GM19463 (cell line): ENCODE measurements around the gene HTRA3.

Experiments used
- ATAC-seq: cut with Tn5 transposase; IDR thresholded peaks from one replicate; pipeline ENCODE4 v1.9.1; 2021; ENCODE audit warnings: mild to moderate bottlenecking, moderate library complexity; ENCODE audit not compliant: unreplicated experiment

HTRA3 gene

DNA sequence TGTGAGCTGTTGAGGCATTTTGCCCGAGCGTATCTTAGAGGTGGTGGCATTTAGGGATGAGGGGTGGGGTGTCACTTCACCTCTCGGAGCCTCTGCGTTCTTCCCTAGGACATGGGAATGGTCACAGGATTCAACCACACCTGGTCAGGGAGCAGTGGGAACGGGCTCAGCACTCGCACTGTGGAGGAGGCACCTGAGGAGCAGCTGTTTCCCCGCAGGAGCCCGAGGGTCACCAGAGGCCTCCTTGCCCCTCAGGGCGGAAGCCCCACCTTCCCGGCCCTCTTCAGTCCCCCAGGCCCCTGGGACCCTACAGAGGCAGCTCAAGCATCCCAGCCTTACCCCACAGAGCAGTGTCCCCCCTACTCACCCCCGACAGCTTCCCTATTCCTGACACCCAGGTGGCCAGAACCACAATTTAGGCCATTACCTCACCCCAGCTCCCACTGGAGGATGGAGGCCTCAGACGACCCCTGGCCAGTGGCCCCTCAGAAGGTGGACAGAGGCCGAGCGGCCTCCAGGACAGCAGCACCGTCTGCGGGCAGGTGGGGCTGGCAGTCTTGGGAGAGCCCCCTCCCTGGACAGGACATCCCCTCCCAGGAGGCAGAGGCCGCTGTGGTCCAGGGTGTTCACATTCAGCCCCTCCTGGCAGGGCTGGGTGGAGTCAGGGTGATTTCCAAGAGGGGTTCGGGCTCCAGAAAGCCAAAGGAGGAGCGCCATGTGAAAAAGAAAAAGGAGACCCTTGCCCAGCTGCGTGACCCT lies 4.2 kb upstream of the HTRA3 start:
- ATAC-seq, result no peak

DNA sequence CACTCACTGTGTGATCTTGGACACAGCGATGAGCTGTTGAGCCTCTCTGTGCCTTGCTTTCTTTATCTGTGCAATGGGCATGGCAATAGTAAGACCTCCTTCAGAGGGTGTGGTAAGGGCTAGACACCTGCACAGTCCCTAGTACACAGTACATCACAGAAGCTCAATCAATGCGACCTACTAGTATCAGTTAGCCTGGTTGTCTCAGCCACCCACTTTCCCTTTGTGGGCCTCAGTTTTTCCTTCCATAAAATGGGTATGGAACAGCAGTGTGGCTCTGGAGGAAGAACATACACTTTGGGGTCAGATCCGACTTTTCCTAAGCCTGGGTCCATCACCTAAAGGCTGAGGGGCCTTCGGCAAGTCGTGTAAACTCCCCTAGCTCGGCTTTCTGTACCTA lies 3.5 kb upstream of the HTRA3 start:
- ATAC-seq, result no peak

DNA sequence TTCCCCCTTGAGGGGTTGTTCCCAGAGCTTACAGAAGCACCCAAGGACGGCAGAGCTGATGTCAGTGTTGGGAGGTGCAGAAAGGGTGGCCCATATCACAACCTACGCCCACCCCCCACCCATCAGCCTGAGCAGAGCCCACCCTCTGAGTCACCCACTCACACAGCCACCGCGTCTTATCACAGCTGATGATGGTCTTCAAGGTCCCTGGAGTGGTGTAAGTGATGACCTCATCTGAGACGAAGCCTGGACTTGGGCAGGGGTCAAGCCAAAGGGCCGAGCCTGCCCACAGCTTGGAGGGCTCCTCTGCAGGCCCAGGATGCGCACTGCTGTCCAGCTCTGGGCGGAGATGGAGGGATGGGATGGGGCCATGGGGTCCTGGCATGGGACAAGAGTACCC lies 3.0 kb upstream of the HTRA3 start:
- ATAC-seq, result no peak

DNA sequence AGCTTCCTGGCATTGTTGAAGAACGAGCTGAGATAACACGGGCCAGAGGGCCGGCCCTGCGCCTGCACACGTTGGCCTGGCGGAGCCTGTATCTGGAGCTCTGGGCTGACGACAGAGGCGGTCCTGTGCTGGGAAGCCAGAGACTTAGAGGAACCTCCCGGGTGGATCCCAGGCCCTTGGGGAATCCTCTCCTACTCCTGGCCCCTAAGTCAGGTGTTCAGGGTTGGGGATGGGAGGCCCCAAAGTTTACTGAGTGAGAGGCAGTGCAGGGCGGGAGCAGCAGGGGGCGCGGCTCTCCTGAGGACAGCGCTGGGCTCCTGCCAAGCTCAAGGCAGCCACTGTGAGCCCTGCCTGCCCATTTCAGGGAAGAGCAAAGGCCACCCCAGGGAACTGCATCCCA lies 2.5 kb upstream of the HTRA3 start:
- no peak for ATAC-seq

DNA sequence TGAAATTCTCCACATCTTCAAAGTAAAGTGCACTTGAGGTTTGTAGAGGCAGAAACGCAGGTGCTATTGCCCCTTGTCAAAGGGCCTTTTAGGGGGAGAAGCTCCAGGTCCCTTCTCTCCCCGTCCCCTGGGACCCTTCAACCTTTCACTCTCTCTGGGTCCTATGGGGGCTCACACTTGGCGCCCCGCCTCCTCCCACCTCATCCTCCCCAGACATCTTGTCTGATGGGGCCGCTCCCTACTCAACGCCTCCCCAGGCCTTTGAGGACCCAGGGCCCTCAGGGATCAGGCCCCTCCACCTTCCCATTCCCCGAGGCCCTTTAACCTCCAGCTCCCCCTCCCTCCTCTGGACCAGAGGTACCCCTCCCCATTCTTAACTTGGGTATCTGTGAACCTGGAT lies 1.3 kb upstream of the HTRA3 start:
- no peak for ATAC-seq

DNA sequence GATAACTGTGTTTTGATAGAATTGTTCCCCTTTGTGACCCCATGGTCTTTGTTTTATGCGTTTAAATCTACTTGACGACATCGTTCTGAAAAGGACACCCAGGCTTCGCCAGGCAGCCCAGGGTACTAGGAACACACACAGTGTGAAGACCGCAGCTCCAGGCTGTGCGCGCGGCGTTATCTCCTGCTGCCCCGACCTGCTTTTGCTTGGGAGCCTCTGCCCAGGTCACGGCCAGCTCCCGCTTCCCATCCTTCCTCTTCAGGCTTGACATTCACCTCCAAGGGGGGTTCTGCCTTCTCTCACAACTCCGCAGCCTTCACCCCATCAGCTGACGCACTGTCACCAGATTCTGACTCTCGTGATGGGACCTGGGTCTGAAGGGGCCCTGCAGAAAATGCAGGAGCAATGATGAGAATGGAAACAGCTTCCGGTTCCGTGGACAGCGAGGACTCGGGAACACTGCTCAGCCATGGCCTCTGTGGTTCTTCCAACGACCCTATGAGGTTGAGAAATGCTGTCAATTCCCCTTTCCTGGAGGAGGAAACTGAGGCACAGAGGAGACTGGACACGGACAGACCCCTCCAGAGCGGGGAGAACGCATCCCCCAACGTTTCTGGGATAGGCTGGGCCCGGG lies 536 bp upstream of the HTRA3 start:
- ATAC-seq, result no peak

DNA sequence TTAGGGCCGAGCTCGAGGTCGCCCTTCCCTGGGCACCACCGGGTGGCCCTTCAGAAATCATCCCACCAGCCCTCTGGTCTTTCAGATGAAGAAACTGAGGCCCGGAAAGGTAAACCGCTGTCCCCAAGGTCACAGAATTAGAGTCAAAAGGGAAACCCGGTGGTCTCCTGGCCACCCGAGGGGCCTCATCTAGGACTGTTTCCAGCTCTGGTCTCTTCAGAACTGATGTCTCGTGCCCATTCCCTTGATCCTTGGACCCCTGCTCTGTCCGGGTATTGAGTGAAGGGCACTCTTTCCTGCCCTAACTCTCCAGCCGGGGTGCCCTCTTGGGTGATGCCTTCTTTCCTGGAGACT lies 841 bp downstream of the HTRA3 start:
- ATAC-seq, result no peak

DNA sequence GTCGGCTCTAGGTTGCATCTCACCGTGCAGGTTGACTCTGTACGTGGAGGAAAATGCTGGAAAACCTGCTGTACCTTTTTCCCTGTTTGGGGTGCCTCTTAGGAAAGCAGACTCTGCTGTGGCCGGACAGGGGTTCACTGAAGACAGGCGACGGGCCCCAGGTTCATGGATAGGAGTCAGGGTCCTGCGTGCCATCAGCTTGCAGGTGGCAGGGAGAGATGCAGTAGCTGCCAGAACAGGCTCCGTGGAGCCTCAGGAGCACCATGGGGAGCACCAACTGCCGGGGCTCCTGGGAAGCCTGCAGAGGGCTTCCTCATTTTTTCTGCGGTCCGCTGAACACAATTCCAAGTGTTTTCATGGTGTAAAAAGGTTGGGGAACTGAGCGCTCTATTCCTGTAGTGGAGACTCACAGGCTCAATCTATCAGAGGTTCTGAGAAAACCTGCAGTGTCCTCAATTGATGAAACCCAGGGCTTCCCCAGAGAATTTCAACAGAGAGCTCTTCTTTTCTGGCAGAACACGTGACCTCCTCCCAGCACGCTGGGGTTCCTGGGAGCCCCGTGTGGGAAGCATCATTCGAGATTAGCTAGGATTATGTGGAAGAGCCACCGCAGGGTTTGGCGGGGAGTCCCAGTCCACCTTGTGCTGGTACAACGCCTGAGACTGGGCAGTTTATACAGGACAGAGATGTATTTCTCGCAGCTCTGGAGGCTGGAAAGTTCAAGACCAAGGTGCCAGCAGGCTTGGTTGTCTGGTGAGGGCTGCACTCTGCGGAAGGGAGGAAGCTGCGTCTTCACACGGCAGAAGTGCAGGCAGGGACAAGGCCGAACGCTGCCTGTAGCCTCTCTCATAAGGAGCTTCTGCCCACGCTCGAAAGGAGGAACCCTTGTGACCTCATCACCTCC lies 1.6 kb downstream of the HTRA3 start:
- no peak for ATAC-seq

DNA sequence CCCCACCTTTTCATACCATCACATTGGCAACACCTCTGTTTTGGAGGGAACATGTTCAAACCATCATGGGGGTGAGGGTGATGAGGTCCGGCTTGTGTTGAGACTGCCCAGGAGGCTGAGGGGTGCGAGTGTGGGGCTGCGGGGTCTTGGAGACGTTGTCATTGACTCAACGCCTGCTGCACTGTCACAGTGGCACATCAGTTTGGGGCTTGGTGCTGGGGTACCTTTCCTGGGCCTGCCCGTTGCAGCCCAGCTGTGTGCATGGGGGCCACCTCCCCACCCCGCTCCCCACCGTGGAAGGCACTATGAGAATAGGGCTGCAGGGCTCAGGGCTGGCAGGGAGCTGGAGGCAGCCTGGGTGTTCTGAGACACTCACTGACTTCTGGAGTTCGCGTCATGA lies 2.3 kb downstream of the HTRA3 start:
- ATAC-seq, result no peak

DNA sequence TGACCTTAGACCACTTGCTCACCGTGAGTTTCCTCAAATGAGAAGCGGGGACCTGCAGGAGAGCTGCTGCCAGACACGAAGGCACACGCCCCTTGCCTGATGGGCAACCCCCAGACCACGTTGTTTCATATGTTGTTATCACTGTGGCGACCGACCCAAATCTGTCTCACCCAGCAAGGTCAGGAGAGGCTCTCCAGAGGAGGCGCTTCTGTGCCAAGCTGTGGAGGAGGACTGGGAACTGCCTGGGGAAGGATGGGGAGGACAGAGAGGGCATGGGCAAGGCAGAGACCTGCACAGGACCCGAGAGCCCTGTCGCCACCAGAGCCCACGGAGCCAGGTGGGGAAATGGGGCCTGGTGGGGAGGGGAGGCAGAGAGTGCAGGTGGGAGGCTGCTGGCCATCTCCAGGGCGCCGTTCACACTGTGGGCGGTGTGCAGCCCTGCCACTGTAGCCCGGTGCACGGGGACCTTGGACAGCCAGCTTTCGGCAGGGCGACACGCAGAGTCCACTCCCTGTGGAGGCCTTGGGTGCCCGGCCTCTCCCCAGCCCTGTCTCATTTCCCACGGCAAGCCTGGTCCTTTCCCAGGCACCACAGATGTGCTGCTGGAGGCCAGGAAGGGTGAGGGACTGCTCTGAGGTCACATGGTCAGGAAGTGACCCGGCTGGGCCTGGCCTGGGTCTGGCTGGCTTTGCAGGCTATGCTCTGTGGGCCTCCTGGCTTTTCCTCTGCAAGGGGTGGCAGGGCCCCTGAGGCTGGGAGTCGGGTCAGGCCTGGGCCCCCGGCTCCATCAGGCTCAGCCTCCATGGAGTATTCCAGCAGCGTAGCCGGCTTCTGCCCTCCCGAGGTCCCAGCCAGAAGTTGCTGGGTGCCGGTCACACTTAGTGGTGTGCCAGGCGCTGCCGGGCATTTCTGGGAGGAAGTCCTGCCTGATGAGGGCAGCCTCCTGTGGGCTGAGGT lies 3.2 kb downstream of the HTRA3 start:
- no peak for ATAC-seq

DNA sequence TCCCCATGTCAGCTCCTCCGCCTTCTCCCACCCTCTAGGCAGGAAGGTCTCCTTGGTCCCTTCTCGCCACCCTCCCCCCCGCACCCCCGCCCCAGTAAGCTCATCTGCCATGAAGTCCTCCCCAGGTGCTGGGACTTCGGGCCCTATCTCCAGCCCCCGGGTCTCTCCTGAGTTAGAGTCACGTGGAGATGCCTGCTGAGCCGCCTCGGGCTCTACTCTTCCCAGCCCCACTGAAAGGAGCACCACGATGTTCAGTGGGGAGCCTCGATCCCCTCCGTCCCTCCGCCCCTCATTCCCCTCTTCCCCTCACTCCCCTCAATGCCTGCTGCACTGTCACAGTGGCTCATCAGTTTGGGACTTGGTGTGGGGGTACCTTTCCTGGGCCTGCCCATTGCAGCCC lies 3.9 kb downstream of the HTRA3 start:
- no peak for ATAC-seq

DNA sequence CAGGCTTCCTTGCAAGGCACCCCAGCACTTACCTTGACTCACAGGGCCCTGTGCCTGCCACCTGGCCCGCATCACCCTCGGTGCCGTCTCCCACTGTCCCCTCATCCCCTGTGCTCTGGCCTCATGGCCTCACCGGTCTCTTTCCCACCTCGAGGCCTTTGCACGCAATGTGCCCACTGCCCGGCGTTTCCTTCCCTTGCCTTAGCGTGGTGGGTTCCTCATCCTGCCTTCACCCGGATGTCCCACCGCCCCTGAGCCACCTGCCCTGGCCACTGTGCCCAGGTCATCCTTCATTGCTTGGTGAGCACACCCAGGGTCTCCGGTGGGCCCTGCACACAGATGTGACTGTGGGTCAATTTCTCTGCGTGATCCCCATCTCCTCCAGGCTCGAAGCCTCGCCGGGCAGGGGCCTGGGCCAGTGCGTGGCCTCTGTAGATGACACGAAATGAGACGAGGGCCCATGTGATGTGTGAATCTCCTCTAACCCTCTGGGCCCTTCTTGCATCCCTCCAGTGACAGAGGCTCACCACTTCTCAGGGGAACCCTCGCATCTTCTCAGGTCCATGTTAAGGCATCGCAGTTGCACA lies 4.6 kb downstream of the HTRA3 start:
- ATAC-seq, result no peak

DNA sequence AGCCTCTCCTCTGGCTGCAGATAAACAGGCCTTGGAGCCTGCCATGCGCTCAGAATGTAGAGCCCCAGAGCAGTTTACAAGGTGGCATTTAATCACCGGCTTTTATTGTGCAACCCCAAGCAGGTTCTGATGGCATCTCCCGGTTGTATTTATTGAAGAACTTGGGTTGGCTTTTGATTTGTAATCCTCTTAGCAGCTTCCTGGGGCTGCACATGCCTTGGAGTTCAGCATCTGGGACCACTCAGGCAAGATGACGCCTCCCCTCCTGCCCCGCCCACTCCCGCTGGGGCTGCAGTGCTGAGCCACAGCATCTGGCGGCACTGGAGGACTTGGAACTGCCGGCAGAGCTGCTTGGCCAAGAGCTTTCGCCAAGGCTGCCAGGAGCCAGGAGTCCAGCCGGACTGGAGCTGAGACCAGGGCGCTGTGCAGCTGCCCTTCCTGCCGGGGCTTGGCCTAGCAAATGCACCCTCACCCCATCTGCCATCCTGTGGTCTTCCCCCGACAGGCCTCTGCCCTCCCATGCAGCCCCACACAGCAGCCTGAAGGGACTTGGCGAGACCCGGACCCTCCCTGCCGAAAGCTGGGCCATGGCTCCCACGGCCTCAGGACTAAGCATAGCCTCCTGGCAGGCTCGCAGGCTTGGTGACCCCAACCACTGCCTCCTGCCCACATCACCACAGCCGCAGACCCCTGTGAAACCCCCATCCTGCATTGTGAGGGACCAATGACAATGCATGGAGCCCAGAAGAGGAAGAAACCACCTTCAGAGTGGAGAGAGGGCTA lies 5.4 kb downstream of the HTRA3 start:
- no peak for ATAC-seq

DNA sequence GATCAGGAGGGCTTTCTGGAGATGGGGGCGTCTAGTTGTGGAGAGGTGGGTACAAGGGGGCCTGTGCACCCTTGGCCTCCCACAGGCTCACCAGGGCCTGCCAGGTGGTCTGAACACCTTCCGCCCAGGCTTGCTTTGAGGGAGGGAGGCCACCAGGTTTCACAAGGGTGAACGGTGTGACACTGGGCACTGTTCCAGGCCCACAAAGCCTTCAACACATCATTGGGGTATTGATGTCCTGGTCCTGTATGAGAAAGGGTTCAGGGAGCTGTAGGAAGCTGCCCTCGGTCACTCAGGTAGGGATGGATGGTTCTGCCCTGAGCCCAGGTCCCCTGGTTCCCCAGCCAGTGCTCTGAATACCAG lies 6.0 kb downstream of the HTRA3 start:
- ATAC-seq, result no peak

DNA sequence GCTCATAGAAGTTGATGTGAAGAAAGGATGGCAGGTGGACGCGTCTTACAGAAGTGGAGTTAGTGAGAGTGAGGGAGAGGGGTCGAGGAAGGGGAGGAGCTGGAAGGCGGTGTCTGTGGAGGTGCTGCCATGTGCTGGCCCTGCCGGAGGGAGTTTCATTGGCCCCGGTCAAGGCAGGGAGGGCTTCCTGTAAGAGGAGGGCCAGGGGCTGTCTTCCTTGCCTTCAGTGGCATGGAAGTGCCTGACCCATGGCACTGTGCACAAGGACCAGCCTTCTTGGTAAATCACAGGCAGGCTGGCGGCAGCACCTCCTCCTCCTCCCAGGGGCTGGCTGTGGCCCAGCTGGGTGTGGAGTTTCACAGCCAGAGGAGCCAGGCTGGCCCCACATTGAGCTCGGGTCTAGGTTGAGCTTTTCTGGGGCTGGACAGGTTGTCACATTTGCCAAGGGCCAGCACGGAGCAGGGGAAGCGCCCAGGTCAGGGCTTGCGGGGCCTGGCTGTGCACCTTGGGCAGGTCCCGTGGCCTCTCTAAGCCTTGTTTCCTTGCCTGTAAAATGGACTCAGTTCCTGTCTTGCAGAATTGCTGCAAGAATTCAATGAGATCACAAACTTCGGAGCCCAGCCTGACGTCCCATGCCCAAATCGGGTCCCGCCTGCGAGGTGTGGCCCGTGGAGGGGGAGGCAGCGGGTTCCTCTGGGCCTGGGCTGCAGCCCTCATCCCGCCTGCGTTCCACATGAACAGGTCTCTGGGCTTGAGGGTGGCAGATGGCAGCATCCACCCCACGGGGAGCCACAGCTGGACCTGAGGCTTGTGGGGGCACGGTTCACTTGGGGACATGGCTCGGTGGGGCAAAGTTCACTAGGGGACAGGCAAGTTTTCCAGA lies 7.0 kb downstream of the HTRA3 start:
- no peak for ATAC-seq

DNA sequence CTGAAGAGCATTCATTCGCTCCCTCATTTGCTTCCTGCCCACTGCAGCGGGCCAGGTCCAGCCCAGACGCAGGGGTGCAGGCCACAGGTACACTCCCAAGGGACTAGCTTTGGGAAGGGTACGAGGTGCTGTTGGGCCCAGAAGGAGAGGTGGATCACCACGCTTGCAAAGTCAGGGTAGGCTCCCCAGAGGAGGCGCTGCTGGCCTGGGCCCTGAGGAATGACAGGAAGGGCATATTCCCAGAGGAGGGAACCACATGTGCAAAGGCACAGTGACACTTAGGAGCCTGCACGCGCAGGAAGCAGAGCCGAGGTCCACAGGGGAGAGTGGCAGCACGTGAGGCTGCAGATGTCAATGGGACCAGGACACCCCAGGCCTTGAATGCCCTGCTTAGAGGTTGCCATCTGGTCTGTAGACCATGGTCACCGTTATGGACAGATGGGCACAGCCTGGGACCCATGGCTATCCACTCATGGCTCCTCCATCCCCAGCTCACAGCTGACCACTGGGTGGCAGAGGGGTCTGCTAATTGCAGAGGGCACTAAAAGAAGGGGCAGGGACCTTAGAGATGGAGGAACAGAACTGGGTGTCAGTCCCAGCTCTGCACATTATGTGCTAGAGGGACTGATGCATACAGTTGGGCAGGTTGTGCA lies 7.9 kb downstream of the HTRA3 start:
- ATAC-seq, result no peak

DNA sequence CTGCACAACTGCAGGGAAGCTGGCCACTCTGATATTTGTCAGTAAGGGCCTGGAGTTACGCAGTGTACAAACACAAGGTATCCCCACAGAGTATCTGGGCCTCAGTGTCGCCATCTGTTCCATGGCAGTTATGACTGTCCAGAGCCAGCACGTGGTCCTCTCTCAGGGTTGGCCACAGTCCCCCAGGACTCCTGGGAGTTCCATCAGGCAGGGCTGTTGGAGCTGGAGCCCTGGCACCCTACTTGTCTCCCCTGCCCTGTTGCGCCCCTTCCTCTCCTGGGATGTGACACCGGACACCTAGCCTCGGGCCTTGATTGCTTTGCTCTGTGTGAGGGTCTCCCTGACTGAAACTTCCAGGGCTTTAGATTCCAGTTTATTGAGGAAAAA lies 8.4 kb downstream of the HTRA3 start:
- no peak for ATAC-seq
